ENCODE data around the gene C3orf80.
"Not testable (repeated sequence)": the region's sequence is repeated elsewhere in the genome, so short reads cannot be mapped to it uniquely, and the experiment has no call there.

C3orf80 gene

DNA sequence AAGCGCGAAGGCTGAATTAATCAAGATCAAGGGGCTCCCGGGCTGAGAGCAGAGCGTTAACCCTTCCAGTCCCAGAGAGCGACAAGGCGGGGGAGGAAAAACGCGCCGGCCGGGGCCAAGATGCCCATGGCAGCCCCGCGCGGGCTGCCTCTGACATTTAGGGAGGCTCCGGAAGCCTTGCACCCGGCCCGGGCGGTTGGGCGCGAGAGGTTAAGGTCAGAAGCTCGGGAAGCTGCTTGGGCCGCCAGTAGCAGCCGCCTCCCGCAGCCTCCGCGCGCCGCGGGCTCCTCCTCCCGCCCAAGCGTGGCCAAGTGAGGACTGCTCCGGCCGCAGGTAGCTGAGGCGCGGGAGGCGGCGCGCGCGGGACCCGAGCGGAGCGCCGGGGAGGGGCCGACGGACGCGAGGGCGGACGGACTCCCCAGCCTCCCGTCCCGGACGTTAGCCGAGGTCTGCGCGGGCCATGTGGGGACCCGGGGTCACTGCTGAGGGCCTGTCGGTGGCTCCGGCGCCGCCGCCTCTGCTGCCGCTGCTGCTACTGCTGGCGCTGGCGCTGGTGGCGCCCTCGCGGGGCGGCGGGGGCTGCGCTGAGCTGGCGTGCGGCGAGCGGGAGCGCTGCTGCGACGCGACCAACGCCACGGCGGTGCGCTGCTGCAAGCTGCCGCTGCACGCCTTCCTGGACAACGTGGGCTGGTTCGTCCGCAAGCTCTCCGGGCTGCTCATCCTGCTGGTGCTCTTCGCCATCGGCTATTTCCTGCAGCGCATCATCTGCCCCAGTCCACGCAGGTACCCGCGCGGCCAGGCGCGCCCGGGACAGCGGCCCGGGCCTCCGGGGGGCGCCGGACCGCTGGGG is at the start of gene C3orf80:
C3orf80 (plus strand) TSS at position 247 of the 850 bp plus-strand sequence; CDS start at position 461, 214 bp downstream.
- peak; percentile 28 for DNase-seq

GRCh38 chr3:160176923-160177322 is 48.3 kb upstream of the C3orf80 start:
- DNase-seq, result no peak

GRCh38 chr3:160178661-160179060 is 46.6 kb upstream of the C3orf80 start:
- DNase-seq, result not testable (repeated sequence)

- DNase-seq, result not testable (repeated sequence)
Observed at GRCh38 chr3:160179403-160179802, 45.8 kb upstream of the C3orf80 start.

GRCh38 chr3:160179906-160180305 is 45.3 kb upstream of the C3orf80 start:
- no peak for DNase-seq

GRCh38 chr3:160180581-160181216 is 44.5 kb upstream of the C3orf80 start:
- no peak for DNase-seq

GRCh38 chr3:160183345-160184076 is 41.7 kb upstream of the C3orf80 start:
- DNase-seq, result no peak

GRCh38 chr3:160184655-160185054 is 40.6 kb upstream of the C3orf80 start:
- DNase-seq, result no peak

- DNase-seq, result no peak
Observed at GRCh38 chr3:160185751-160186150, 39.5 kb upstream of the C3orf80 start.

DNA sequence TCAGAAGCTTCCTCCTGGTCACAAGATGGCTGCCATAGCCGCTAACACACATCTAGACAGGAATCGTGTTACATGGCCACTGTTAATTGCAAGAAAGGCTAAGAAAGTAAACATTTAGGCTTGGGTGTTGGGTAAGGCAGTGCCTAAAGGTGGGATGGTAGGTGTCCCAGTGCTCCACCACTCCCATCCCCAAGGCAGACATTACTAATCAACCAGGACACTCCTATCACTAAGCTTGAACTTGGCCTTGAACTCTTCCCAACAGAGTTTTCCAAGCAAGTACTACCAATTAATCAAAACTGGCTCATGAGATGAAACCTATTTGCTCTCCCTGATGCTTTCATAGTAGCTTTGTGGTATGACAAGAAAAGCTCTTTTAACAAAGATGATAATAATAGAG is 37.9 kb upstream of the C3orf80 start:
- DNase-seq, result no peak

DNA sequence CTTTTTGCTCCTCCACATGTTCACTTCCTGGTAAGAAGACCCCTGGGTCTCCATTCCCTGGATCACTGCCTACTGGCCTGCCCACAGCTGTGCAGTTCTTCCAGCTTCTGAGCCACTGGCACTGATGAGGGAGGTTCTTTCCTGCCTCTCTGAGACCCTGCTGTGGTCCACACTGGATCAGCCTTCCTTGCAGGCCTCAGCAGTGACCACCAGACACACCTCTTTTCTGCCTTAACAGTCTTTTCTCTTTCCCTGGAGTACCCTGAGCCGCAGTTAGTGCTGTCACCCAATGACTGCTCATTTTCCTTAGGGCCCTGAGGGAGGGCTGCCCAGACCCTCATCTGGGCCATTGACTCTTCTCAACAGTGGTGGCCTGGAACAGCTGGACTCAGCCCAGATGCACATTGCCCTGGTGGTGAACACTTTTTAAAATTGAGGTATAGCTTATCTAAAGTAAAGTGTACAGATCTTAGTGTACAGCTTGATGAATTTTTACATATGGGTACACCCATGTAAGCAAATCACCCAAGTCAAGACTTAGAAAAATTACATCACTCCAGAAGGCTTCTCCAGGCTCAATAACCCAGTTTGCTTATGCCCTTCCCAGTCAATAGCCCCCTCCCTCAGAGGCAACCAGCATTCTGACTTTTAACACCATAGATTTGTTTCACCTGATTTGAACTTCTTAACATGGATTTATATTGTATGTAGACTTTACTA is 32.8 kb upstream of the C3orf80 start:
- DNase-seq, result no peak

GRCh38 chr3:160193644-160194192 is 31.5 kb upstream of the C3orf80 start:
- DNase-seq, result no peak

DNA sequence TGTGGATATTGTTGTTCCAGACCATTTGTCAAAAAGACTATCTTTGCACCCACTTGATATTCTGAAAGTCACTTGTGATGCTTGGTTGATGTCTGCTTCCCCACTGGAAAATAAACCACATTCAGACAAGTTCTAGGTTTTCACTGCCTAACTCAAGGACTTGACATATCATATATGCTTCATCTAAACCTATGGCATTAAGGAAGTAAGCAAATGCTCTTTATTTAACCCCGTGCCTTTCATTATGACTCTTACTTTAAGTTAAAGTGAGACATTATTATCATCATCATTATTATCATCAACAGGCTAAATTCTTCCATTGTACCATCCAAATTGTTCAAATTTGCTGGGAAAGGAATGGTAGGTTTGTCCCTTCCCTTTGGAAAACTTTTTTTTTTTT is 30.8 kb upstream of the C3orf80 start:
- DNase-seq, result no peak

GRCh38 chr3:160195106-160195505 is 30.1 kb upstream of the C3orf80 start:
- no peak for DNase-seq

DNA sequence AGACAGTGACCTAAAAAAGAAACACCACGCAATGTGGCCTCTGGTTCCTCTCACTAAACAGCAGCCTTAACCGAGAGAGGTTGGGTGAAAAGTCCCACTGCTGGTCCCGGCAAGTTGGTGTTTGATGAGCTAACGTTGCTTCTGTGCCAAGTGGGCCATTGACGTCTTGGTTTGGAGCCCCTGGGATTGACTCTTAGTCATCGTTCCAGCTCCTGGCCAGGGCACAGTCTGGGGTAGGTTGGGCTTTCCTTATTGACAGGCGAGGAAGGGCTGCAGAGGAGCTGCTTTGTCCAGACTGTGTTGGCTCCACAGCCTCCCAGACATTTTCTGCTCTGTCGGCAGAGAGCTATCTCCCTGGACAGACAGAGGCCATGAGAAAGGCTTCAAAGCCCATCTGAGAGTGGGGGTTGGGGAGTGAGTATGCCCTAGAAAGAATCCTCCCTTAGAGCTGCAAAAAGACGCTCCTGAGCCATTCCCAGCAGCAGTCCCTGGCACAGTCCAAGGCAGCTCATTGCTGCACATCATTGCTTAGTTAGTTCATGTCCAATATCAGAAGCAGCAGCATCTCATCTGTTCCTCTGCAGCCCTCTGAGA is 28.6 kb upstream of the C3orf80 start:
- no peak for DNase-seq

DNA sequence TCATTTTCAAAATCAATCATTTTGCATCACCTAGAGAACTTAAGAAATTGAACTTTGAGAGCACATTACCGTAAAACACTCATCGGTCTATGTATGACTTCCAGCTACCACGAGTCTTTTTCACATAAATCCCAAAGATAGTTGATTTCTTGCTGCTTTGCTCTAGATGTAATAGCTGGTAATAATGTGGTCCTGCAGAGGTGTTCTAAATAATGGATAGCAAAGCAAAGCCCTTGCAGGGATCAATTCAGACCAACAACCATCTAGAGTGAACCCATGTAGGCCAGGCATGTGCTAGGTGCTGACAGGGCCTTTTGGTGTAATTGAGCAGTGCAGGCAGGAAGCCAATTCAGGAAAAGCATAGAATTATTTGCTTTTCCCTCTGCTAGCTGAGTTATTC is 26.1 kb upstream of the C3orf80 start:
- DNase-seq, result no peak

DNA sequence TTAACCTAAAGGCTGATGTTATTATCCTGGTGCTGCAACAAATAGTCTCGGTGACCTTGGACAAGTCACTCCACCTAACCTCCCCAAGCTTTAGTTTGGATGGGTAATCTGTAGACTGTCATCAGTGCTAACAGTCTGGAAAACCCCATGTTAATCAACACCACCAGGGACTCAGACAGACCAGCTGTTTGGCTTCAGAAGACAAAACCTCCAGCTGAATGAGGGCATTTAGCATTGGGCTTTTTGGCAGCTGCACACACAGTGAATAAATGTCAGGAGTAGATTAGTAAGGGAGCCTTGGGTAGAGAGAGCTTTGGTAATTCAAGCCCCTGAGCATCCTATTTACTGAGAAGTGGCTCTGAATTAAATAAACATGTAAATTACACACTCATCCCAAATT is 24.9 kb upstream of the C3orf80 start:
- DNase-seq, result no peak

DNA sequence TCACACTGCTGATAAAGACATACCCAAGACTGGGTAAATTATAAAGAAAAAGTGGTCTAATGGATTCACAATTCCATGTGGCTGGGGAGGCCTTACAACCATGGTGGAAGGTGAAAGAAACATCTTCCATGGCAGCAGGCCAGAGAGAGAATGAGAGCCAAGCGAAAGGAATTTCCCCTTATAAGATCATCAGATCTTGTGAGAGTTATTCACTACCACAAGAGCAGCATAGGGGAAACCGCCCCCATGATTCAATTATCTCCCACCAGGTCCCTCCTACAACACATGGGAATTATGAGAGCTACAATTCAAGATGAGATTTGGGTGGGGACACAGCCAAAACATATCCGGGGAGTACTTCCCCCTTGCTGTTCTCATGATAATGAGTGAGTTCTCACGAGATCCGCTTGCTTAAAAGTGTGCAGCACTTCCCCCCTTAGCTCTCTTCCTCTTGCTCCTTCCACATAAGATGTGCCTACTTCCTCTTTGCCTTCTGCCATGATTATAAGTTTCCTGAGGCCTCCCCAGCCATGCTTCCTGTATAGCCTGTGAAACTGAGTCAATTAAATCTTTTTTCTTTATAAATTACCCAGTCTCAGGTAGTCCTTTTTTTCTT is 20.7 kb upstream of the C3orf80 start:
- DNase-seq, result not testable (repeated sequence)

DNA sequence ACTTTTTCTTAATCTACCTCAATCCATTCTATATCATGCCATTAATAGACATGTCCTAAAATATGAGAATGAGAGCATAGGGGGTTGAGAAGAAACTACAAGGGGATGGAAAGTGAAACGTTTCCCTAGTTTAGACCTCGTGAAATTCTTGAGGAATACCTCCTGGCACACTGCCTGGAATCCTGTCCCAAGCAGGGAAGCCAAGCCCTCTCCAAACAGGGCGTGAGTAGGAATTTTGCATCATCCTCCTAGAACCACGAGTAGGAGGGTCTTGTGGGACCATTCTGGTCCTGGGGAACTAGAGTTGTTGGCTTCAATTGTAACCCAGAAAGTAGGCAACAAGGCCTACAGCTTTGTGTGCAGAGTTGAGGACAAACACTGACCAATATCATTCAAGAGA is 19.6 kb upstream of the C3orf80 start:
- DNase-seq, result no peak

DNA sequence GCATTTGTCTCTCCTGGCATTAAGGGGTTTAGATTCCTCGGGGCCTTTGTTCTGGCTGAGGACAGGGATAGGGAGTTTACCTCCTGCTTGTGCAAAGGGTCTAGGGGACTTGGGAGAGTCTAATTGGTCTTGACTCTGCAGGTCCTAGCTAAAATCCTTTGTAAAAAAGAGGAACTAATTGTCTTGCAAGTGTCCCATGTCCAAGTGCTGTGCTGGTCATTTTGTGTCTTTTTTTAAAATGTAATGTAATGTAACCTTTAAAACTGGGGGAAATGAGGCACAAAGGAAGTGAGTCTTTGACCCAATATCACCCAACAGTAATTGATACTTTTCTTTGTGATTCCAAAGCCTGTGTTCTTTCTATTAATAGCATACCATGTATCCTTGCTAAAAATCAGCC is 14.9 kb upstream of the C3orf80 start:
- no peak for DNase-seq

- no peak for DNase-seq
Observed at GRCh38 chr3:160210799-160211221, 14.4 kb upstream of the C3orf80 start.

GRCh38 chr3:160213191-160213590 is 12.0 kb upstream of the C3orf80 start:
- no peak for DNase-seq

All from CD4-positive, alpha-beta T cell treated with Interleukin-12 subunit alpha and Interleukin-12 subunit beta, for 1 hour (primary cell).